GF-D8 (cell line): ENCODE results near the gene TUFM.
"Not testable (repeated sequence)": the region's sequence is repeated elsewhere in the genome, so short reads cannot be mapped to it uniquely, and the experiment has no call there.

ENCODE experiments used
- DNase-seq: peaks from one replicate; lab custom pipeline; 2025; lab: John Stamatoyannopoulos, UW

Gene TUFM

DNA sequence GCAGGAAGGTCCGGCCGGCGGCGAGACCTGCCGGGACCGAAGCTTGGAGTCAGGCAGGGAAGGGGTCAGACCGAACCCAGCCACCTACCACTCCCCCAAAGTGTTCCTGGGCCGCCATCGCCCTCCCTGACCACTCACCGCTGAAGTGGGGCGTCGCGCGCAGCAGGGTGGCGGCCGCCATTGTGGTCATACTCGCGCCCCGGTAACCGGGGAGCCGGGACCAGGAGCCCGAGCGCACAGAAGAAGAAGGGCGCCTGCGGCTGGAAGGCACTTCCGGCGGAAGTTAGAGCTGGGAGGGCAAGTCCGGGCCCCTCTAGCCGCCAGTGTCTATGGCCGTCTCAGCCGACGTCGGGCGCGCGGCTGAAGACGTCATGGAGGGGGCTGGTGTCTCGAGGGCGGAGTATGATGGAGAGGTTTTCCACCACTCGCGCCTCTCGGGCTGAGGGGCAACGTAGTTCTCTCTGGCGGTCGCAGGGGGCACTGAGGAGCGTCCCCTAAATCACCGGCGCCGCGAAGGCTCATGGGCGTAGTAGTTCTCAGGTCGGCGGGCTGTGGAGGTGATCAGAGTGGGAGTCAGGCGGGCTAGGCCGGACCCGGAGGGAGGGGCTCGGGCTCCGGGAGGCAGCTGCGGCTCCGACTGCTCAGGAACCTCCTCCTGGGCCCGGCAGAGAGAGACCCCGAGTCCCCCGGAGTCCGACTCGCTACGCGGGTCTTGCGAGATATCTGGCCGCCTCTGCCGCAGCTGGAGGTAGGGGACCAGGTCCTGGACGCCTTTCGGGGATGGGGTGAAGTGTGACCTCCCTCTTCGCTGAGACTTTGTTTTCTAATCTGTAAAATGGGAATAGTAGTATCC lies at the start of gene TUFM:
TSS of gene TUFM (minus strand) at position 269 of the 853 bp plus-strand sequence. CDS start at position 190, 79 bp downstream.
- peak; percentile 94 for DNase-seq

DNA sequence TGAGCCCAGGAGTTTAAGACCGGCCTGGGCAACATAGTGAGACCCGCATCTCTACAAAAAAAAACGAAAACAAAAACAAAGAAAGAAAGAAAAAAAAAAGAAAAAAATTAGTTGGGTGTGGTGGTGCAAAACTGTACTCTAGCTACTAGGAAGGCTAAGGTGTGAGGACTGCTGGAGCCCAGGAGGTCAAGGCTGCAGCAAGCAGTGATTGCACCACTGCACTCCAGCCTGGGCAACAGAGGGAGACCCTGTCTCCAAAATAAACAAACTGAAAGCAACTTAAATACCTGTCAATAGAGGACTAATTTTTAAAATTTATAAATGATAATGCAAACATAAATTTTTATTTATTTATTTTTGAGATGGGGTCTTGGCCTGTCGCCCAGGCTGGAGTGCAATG lies 49.5 kb upstream of the TUFM start:
- DNase-seq, result no peak

DNA sequence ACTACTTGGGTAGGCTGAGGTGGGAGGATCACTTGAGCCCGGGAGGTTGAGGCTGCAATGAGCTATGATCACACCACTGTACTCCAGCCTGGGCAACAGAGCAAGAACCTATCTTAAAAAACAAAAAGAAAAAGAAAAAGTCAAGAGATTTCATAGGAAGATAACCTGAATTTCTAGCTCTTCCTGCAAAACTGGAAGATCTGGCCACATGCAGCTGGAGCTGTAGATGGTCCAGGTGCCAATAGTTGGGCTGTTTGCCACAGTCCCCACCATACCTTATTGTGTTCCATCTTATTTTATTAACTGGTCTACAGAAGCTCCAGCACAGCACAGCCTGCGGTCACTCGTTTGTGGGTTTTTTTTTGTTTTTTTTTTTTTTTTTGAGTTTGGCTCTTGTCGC lies 47.1 kb upstream of the TUFM start:
- no peak for DNase-seq

DNA sequence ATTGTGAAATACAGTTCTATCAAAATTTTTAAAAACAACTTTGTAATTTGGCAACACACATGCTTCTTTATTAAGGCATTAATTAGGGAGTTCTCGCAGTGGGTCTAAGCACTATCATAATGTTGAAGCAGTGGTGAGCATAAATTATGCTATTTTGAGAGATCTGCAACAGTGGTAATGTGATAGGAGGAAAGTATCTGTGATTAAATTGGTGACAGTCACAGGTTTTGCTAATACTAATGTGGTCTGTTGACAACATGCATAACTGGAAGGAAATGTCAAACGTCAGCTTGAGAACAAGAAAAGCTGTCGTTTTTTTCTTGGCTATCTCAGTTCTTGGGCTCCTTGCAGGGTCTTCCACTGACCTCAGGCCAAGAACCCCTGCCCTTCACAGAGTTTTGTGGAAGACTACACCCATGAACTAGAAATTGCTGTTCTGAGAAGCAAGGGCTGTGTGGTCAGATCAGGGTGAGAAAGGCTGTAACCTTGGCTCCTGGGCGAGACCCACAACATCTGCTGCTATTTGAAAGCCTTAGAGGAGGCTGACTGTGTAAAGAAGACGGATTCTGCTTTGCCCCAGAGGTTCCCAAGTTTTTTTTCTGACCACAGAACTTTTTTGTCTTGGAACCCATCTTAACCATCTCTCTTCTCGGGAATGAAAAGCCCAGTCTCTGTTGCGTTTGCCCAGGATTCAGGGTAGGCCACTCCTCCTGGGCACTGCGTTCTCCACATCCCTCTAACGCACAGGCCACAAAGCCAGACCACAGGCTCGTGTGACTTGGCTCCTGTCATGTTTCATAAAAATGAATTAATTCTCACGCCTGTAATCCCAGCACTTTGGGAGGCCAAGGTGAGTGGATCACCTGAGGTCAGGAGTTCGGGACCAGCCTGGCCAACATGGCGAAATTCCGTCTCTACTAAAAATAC lies 46.1 kb upstream of the TUFM start:
- no peak for DNase-seq

DNA sequence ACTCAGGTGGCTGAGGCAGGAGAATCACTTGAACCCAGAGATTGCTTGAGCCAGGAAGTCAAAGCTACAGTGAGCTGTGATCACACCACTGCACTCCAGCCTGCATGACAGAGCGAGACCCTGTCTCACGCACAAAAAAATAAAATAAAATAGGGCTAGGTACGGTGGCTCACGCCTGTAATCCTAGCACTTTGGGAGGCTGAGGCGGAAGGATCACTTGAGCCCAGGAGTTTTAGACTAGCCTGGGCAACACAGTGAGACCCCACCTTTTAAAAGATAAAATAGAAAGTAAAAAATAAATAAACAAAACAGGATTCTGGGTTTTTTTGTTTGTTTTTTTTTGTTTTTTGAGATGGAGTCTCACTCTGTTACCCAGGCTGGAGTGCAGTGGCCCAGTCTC lies 44.2 kb upstream of the TUFM start:
- not testable (repeated sequence) for DNase-seq

DNA sequence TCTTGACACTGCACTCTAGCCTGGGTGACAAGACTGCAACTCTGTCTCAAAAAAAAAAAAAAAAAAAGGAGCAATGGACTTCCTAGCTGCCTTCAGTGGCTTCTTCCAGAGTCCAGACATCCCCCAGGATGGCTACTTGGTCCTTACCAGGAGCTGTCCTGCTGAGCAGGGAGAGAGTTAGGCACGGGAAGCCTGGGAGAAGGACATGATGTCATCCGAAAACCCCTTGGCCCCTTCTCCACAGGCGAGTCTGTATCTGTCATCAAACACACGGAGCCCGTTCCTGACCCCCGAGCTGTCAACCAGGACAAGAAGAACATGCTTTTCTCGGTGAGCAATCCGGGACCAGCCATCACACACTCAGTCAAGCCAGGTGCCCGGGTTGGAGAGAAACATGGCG lies 40.8 kb upstream of the TUFM start:
- no peak for DNase-seq

DNA sequence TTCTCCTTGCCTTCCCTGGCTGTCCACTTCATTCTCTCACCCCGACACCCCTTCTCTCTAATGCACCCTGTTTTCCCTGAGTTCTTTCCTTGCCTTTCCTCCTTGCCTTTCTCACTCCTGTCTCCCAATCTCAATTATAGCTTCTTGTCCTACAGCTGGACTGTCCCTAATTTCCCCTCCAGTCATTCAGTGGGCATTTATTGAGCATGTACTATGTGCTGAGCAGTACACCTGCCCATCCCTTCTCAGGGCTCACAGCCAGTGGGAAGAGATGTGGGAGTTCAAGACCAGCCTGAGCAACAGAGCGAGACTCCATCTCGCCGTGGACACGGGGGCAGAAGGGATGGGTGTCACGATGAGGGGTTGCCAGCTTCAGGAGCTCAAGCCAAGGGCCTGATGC lies 37.9 kb upstream of the TUFM start:
- DNase-seq, result no peak

DNA sequence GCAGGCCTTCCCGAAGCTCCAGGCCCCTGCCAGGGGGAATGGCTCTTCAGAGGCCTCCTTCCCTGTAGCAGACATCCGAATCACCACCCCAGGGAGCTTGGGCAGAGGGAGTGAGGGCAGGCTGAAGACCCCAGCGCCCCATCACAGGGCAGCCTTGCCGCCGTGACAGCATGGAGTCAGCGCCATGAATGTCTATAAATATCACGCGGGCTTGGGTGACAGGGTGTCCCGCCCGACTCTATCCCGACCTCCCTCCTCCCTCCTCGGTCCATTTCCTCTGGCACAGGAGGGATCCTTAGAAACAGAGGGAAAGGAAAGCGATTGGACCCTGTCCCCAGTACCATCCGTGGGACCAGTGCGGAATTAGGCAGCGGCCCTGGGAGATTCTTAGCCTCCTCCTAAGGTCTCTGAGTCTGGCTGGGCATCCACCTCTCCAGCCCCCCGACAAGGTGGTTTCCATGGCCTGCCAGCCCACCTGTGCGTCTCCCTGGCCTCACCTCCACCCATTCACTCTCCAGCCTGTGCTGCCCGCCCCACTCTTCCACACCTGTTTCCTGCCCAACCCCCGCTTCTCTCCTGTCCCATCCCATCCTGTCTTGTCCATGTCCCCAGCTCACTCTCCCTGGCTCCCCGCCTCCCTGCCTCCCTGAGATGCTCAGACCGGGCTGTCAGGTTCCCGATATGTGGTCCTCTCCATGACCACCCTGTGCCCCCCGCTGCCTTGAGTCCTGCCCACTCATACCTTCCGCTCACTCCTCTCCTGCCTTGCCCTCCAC lies 37.3 kb upstream of the TUFM start:
- no peak for DNase-seq

DNA sequence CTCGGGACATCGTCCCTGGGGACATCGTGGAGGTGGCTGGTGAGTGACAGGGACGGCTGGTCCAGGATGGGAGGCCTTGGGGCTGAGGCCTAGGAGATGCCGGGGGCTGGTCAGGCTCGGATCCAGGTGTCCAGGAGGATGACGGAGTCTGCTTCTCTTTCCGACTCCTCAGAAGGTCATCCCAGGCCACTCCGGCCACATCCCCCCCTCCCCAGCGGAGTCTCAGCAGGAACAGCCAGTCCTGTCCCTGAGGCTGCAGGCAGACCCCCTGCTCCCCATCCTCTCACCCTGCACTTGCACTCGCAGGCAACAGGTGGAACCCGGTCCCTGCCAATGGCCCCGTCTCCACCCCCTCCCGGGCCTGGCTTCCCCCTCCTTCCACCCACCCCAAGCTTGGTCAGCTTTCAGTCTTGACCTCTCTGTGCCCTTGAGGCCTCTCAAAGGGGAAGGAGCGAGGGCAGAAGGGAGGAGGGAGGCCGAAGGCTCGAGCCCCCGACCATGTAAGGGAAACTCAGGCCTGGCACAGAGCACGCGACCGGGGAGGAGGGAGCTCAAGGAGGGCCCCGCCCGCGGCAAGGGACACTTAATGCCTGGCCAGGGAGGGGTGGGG lies 36.5 kb upstream of the TUFM start:
- DNase-seq, result no peak

DNA sequence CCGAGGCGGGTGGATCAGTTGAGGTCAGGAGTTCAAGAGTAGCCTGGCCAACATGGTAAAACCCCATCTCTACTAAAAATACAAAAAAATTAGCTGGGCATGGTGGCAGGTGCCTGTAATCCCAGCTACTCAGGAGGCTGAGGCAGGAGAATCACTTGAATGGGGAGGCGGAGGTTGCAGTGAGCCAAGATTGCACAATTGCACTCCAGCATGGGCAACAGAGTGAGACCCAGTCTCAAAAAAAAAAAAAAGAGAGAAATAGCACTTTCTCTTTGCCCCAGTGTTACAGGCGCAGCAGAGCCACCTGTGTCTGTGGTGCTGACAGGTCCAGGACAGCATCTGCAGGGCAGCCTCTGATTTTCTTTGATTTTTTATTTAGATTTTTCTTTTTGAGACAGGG lies 35.4 kb upstream of the TUFM start:
- not testable (repeated sequence) for DNase-seq

DNA sequence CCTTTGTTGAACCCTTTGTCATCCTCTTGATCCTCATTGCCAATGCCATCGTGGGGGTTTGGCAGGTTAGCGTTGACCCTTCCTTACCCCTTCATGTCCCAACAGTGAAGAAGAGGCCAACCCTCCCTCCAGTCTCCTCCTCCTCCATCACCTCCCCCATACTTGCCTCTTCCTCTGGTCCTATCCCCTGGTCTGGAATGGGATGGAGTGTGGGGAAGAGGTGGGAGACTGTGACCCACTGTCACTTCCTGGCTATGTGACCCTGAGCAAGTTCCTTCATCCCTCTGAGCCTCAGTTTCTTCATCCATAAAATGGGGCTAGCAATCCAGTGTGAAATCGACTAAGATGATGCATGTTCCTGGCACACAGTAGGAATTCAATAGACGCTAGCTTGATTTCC lies 34.8 kb upstream of the TUFM start:
- no peak for DNase-seq

DNA sequence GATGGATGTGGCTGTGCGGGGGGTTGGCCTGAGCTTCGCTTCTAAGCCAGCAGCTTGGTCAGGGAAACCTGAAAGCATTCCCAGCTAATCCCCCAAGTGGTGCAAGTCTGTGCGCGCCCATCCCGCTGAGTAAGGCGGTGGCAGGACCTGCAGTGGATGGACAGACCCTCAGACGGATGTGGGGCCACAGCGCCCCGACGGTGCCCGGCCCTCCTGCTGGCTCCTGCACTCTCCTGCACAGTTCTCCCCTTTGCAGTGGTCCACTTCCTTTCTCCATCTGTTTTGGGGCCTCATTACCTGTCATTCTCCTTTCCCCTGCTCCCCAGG lies 34.4 kb upstream of the TUFM start:
- no peak for DNase-seq

DNA sequence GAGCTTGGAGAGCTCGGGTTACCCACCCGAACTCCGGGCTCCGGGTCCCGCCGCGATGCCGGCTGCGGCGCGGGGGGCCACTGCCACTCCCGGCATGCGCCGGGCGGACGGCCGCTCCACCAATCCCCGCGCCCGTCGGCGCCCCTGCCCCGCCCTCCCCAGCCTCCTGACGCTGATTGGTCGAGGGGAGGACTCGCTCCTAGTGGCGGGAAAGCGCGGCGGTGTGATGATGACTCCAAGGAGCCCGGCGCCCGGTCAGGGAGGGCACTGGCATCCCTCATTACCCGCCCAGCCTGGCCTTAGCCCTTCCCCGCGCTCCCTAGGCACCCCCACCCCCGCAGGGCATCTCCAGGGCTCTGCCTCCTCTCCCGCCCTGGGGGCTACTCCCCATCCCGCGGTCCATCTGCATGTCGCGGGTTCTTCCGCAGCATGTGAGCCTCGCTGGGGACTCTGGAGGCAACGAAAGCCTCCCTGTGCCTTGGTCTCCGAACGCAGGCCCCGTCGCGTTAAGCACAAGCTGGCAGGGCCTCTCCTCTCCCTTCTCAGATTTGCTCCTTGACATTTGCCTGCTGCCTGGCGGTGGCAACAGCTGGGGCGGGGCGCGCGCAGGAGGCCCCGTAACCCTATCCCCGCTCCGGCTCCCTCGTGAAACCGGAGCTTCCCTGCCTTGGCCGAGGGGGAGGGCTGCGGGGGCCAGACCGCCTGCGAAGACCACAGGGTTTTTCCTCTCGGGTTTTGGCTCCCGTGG lies 33.9 kb upstream of the TUFM start:
- DNase-seq, result peak; percentile 44

DNA sequence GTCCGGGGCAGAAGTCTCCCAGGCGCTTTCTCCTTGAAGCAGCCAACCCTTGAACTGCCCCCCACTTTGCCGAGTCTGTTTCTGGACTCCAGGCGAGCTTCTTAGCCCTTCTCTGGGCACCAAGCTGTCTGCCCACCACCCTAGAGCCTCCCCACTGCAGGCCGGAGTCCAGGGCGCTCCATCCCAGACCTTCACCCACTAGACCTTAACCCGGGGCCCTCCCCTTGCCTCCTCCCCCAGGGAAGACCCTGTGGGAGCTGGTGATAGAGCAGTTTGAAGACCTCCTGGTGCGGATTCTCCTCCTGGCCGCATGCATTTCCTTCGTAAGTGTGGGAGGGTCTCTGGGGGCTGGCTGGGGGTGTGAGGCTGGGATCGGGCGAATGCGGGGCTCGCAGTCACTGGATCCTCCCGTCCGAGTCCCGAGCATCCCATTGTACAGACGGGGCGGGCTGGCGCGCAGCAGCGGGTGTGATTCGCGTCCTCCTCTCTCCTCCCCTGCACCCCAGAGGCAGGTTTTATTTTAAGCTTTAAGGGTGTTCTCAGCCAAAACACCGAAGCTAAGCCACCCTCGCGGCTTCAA lies 33.2 kb upstream of the TUFM start:
- DNase-seq, result no peak

DNA sequence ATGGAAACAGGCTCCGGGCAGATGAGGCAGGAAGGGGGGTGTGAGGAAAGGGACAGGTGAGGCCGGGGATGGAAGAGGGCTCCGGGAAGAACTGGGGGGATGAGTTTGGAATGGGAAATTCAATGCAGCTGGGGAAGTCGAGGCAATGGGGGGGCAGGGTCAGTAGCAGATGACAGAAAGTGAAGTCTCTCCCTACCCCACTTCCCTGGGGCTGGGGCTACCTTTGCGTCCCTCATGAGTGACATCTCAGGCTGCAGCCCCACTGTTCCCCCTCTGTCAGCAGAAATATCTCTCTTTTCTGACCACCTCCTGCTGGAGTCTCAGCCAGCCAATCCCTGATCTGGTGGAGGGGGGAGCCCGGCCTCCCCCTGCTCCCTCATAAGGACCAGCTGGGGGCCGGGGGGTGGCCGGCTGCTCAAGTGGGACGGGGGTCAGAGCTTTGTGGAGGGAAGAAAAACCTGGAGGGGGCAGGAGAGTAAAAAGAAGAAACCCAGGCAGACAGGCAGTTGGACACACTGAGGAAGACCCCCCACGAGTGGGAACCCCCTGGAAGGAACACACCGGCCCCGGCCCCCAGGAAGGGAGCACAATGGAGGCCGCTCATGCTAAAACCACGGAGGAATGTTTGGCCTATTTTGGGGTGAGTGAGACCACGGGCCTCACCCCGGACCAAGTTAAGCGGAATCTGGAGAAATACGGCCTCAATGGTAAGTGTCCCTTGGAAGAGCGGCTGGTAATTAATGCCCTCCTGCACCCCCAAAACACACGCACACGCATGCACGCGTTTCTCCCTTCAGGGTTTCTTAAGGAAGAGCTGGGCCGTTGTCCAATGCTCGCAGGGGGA lies 32.2 kb upstream of the TUFM start, which contains the start of gene ATP2A1:
TSS of gene ATP2A1 (plus strand) at position 406 of the 844 bp plus-strand sequence. CDS start at position 590, 184 bp downstream.
- no peak for DNase-seq

DNA sequence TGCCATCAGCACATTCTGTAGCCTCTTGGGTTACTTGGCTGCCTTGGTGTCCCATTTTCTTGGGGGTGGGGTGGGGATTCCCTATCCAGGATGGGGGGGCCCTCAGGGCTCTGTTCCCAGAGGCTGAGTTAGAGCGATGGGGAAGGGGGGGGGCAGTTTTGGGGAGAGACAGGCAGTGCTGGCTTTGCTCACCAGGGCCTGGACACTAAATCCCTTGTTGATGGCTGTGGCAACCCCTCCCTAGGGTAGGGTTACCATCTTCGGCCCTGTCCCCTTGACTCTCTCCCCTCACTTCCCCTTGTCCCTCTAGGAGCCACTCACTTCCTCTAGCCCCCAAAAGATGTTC lies 31.5 kb upstream of the TUFM start:
- no peak for DNase-seq

DNA sequence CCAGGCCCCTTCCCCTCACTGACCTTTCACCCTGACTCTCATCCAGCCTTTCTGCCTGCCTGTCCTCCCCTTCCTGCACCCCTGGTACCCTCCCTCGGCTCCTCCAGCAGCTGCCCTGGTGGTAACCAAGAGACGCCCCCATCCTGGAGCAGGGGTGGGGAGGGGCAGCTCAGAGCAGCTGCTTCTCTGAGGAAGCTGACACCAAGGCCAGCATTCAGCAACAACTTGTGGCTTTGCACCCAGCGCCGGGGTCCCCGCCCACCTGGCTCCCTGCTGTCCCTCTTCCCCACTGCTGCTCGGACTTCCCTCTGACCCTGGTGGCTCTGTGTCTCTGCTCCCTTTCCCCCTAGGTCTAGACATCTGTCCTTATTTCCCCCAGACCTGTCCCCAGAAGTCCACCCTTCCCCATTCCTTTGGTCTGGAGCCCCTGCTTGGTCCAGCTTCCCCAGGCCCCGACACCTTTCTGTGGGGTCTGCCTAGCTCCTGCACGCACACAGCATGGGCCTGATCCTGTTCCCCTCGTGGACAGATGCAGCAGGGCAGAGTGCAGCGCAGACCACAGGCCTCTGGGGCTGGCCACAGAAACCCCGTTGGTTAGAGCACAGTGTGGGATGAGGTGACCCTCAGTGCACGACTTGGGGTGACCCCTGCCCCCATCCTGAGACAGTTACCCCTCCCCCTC lies 31.0 kb upstream of the TUFM start:
- no peak for DNase-seq

DNA sequence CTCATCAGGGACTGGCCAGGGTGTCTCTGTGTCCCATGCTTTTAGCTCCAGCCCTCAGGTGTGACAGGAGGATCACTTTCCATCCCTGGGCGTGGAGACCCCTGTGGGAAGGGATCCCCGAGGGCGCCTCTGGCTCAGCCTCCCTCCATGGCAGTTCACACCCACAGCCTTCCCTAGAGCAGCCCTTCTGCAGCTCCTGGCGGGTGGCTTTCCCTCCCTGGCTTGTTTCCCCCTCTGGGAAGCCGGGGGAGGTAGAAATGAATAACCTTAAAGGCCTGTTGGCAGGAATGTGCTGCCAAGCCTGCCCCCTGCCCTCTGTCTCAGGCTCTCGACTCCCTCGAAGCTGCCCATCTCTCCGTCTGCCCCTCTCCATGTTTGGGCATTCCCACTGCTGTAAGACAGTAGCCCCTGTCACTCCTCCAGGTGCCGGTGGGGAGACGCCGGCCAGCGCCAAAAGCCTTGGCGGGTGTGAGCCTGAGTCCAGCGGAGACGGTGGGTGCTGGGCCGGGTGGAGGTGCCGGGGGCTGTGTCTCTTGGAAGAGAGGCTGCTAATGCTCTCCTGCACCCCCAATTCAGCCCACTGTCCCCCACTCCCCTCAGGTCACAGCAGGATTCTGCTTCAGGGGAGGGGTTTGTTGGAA lies 30.0 kb upstream of the TUFM start:
- DNase-seq, result no peak
